PFSK-1 (cell line): Measurements from ENCODE around the gene PIRT.

ENCODE experiments used
- FOXP2 ChIP-seq: optimal IDR thresholded peaks from 2 replicates; pipeline ENCODE3; 2011; ENCODE audit warnings: borderline replicate concordance, control low read depth, inconsistent platforms; ENCODE audit not compliant: insufficient read depth; ENCODE audit errors: extremely low read length, extremely low read depth
- POLR2AphosphoS5 ChIP-seq: IDR thresholded peaks from 2 replicates; pipeline ENCODE4 v1.6.1; 2012; ENCODE audit warnings: low read depth, mild to moderate bottlenecking, control low read depth, low read length, moderate library complexity
- REST ChIP-seq, 2 experiments: IDR thresholded peaks; 2 replicates each; pipeline versions ENCODE4 v1.6.1 to v1.8.0; 2011 to 2012; ENCODE audit warnings: low read depth in 2 of 2, low read length in 2 of 2, control low read depth in 1 of 2, inconsistent platforms in 1 of 2, mild to moderate bottlenecking in 1 of 2, moderate library complexity in 1 of 2; ENCODE audit not compliant: insufficient read depth in 1 of 2
- SIN3A ChIP-seq: IDR thresholded peaks from 2 replicates; pipeline ENCODE4 v1.6.1; 2012; ENCODE audit warnings: mild to moderate bottlenecking, low read length, moderate library complexity, borderline replicate concordance; ENCODE audit not compliant: insufficient read depth
- TAF1 ChIP-seq: IDR thresholded peaks from 2 replicates; pipeline ENCODE4 v1.6.1; 2012; ENCODE audit warnings: low read length, control low read depth, borderline replicate concordance; ENCODE audit not compliant: insufficient read depth

PIRT gene

GRCh38 chr17:10798332-10798749 is 39.5 kb downstream of the PIRT start:
- TF ChIP-seq SIN3A = no peak
- TF ChIP-seq REST (IDR thresholded peaks at IDR 0.05; ENCODE audit: insufficient read depth in 1 of 2, low read depth in 2 of 2, low read length in 2 of 2) = no peak
- TF ChIP-seq FOXP2 = no peak
- TF ChIP-seq POLR2AphosphoS5 = no peak
- no peak for TF ChIP-seq TAF1

- TF ChIP-seq REST (IDR thresholded peaks at IDR 0.05; ENCODE audit: insufficient read depth in 1 of 2, low read depth in 2 of 2, low read length in 2 of 2) (no peak), SIN3A (no peak), TAF1 (no peak), FOXP2 (no peak), POLR2AphosphoS5 (no peak)
Observed at GRCh38 chr17:10797476-10798328, 40.2 kb downstream of the PIRT start.

GRCh38 chr17:10793816-10794215 is 44.1 kb downstream of the PIRT start:
- TF ChIP-seq FOXP2 (no peak), TAF1 (no peak), SIN3A (no peak), REST (IDR thresholded peaks at IDR 0.05; ENCODE audit: insufficient read depth in 1 of 2, low read depth in 2 of 2, low read length in 2 of 2) (no peak), POLR2AphosphoS5 (no peak)

- no peak for TF ChIP-seq SIN3A
Observed at GRCh38 chr17:10793256-10793655, 44.6 kb downstream of the PIRT start.

GRCh38 chr17:10792151-10792550 is 45.7 kb downstream of the PIRT start:
- TF ChIP-seq REST (IDR thresholded peaks at IDR 0.05; ENCODE audit: insufficient read depth in 1 of 2, low read depth in 2 of 2, low read length in 2 of 2) (no peak), FOXP2 (no peak), SIN3A (no peak), POLR2AphosphoS5 (no peak)
